GM19023 (cell line): ENCODE data around the gene GOLIM4.

ENCODE experiments used
- ATAC-seq: cut with Tn5 transposase; IDR thresholded peaks from one replicate; pipeline ENCODE4 v1.9.1; 2021; ENCODE audit warnings: mild to moderate bottlenecking, moderate library complexity; ENCODE audit not compliant: unreplicated experiment

Gene GOLIM4

DNA sequence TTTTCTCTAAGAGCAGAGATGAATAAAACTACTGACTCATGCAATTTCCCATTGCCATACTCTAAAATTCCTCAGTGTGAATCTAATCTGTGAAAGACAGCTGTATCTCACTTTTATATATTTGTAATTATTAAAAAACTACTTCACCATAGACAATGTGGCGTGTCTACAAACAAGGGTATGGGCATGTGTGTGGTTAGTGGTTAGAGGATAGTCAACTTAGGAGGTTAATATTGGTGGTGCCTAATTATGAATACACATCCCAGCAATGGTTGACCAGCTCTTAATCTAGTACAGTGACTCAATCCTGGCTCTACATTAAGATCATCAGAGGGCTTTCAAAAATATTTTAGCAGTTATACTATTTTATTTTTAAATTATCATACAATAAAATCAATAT, 94.5 kb downstream of the GOLIM4 start:
- ATAC-seq: no peak

DNA sequence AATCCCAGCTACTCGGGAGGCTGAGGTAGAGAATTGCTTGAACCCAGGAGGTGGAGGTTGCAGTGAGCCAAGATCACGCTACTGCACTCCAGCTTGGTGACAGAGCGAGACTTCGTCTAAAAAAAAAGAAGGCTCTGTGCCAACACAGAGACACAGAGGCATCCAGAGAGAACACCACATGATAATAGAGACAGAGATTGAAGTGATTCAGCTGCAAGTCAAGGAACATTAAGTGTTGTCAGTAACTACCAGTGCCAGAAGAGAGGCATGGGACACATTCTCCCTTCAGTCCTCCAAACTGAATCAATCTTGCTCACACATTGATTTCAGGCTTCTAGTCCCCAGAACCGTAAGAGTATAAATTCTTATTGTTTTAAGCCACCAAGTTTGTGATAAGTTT, 97.5 kb downstream of the GOLIM4 start:
- no peak for ATAC-seq

DNA sequence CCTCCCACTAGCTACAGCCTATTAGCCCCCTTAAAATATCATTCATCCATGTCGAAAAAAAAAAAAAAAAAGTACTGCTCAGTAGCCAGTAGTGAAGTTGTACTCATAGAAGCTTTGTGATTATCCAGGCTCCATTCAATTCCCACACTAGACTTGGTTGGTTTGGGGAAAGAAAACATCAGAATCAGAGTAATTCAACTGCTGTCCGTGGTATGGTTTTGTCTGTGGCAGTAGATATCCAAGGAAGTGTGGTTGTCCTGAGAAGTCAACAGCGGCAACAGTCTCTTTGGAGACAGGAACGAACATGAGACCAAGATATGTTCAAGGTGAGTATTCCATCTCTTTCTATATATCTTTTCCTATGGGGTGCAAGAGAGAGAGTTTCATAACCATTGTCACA, 99.2 kb downstream of the GOLIM4 start:
- ATAC-seq: no peak

DNA sequence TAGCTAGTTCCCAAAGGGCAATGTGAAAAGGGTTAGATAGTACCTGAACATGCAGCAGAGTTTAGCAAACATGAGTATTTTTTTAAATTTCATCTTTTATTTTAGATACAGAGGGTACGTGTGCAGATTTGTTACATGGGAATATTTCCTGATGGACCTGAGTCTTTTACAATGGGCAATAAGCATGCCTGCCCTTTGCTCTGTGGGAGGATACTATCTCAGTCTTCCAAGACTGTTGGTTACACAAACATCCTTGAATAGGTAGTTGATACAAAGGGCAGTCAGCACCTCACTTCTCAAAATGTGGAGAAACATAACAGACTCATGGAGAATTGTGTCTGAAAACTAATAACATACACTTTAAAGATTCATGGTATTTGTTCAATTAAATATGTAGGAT, 103.3 kb downstream of the GOLIM4 start:
- ATAC-seq: no peak

DNA sequence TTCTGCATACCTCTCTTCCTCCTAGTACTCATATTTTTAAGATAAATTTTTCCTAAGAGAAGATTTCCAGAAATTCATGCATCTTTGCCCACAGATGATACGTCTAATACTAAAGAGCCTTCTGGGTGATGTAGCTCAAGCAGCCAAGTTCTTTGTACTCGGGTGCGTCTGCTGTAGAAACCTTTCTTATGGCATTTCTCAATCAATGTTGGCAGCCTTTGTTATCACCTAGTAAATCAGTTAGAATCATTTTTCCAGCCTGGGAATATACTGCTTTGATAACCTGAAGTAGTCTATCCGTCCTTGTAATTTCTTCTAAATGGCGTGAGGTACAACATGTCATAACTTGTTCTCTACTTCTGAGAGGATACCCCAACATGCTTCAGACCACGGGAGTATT, 104.5 kb downstream of the GOLIM4 start:
- ATAC-seq: no peak

DNA sequence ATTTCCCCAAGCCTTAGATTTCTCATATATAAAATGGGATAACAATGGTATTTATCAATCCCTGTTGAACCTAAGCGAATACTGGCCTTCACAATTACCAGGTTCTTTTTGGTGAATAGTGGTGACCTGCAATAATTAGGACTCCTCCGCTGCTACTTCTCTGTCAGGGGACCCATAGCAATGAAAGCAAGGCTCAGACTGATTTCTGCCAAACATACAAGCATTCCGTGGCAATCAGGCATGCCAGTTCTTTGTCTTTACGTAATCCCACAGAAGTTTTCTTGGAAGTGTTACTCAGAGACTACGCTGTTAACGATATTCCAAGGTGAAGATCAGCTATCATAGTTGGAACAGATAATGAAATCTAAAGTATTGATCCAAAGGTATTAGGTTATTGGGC, 105.7 kb downstream of the GOLIM4 start:
- ATAC-seq: no peak

DNA sequence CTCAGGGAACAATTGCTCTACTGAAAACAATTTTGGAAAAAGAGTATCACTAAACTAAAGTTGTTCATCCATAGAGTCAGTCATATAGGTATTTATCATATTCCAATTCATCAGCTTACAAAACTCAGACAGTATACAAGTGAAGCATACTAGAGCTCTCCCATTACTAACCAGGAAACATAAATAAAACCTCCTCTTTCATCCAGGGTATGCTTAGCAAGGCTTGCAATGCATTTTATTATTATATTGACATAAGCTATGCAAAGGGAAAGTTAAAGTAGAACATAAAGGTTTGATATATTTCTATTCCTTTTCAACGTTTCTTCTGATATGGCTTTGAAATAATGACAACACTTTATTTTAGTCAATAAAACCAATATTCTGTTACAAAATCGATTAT, 106.7 kb downstream of the GOLIM4 start:
- no peak for ATAC-seq

DNA sequence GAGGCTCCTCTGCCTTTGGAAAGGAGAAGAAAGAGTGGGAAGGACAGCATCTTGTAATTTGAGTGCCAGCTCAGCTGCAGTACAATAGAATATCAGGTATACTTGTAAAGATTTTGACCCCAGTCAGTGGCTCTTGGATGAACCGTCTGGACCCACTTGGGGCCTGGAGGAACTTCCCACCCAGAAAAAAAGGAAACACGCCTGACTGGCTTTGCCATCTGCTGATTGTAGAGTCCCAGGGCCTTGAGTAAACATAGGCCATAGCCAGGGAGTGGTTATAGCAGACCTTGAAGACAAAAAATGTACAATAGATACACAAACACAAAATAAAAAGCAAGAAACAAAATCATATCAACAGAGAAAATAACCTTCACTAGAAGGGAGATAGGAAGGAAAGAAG, 112.1 kb downstream of the GOLIM4 start:
- ATAC-seq: no peak

DNA sequence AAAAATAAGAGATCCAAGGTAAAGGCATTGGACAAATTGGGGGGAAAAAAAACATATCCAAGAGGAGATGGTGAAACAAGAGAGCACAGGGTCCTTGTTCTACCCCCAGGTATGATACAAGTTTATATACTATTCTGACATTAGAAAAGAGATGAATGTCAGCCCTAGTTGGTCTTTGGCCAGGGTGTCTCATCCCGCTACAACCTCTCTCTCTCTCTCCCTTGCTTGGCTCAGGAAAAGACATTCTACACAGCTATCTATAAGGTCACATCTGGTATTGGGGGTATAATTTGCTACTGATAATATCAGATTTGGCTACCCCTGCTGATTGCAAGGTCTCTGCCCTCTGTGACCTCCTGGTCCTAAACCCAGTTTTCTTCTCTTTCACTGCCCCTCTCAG, 117.2 kb downstream of the GOLIM4 start:
- no peak for ATAC-seq

DNA sequence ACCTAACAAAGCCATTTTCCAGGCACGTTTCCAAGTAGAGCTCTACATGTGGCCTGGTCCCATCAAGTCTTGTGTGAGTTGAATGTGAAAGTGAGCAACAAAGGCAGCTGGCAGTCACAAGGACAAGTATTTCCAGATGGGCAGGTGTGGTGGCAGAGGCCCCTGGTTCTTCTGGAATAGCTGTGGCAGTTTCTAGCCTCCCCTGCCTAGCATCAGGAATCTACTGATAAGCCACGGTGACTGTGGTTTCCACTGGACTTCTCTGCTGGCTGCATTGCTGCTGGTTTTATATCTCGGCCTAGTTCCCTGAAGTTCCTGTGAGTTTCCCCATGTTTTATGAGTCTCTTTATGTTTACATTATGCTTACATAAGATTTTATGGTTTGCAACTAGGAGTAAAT, 117.7 kb downstream of the GOLIM4 start:
- no peak for ATAC-seq

DNA sequence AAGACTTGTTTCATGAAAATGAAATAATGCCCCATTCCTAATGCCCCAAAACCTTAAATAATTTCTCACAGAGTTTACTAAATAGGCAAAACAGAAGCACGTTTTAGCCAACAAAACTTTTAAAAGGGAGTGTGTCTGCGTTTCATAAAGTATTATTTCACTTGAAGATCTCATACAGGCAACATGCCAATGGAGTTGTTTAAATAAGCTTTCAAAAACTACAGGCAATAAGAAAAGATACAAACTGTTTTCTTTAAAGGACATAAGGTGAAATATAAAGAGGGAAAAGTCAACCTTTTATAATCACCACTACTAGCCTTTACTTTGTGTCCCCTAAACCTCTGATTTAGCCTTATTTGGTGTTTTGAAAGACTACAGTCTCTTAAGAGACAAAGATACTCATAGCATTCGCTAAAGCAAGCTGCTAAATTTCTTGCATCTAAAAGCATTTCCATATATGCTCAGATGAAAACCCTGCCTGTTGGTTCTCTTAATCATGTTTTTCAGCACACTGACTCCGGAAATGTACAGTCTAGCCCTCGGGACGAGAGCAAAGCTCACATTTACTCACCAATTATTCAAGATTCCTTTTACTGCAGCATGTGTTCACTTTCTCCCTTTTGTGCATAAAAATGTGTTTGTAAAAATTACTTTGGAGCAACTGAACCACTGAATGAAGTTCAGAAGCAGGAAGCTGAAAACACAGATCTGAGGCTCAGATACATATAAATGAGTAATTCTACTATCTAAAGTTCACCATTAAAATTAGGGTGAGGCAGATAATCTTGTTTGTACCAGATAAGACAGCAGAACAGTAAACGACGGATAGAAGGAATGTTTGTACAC, 119.0 kb downstream of the GOLIM4 start:
- ATAC-seq: no peak

DNA sequence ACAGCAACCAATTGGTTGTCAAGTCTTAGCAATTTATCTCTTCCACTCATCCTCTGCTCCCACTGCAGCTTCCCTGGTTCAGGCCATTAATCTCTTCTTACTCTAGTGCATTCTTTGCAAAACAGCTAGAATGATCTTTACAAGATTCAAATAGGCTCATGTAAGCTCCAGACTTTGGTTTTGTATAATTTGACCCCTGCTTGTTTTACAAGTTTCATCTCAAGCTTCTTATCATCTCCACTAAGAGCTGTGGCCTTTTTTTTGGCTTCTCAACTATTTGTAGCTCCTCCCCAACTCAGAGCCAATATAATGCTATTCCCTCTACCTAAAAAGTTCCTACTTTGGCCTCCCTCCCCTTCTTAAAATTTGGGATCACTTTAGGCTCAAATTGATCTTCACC, 121.8 kb downstream of the GOLIM4 start:
- no peak for ATAC-seq

DNA sequence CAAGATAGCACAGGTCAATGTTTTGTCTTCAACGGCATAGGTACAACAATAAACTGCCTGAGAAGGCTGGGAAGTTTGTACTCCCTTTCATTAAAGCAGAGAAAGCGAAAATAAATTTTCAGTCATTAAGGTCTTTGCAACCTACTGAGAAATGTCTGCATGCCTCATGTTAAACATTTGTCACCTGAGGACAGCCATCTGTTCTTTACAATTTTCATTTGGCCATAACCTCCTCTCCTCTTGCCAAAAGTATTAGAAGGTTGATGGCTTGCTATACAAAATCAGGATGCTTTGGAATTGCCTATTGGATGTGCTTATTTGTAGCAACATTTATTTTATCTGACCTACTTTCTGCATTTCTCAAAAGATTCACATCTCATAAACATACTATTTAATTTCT, 122.7 kb downstream of the GOLIM4 start:
- no peak for ATAC-seq

DNA sequence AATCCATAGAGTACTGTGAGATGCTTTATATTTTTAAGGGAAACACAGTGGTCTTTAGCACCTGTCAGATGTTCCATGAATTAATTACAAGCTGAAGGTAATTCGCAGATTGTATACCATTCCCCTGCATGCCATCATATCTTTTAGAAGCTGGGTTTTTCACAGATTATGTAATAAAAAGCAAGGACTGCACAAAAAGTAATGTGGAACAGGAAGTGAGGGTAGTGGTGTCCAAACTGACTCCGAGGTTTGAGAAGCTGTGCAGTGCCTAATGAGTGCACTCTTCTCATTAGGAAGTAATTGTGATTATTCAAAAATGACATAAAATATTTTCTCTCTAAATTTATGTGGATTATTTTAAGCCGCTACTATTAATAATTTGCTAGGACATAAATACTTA, 123.2 kb downstream of the GOLIM4 start:
- ATAC-seq: no peak

DNA sequence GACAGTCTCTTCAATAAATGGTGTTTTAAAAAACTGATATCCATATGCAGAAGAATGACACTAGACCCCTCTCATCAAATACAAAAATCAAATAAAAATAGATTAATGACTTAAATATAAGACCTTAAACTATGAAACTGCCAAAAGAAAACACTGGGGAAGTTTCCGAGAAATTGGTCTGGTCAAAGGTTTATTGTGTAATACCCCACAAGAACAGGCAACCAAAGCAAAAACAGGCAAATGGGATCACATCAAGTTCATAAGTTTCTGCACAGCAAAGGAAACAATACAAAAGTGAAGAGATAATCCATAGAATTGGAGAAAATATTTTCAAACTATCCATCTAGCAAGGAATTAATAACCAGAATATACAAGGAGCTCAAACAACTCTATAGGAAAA, 126.2 kb downstream of the GOLIM4 start:
- ATAC-seq: no peak

DNA sequence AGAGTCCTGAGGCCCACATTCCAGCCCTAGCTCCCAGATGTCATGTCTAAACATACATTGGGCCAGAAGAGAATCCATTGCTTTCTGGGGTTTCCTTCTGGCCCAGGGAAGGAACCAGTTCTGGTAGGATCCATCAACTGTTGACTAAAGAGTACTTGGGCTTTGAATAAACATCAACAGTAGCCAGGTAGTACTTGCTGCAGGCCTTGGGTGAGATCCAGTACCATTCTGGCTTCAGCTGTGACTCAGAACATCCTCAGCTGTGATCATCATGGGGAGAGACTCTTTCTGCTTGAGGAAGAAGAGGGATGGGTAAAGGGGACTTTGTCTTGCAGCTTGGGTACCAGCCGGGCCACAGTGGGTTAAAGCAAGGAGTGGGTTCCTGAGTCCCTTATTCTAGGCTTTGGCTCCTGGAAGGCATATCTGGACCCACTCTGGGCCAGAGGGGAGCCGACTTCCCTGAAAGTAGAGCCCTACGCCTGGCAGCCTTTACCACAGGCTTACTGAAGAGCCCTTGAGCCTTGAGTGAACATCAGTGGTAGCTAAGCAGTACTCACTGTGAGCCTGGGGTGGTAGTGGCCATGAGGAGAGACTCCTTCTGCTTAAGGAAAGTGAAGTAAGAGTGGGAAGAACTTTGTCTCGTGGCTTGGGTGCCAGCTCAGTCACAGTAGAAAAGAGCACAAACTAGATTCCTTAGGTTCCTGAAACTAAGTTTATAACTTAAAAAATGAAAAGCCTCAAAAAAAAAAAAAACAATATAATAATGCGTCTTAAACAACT, 128.3 kb downstream of the GOLIM4 start:
- no peak for ATAC-seq
